Posterior vena cava (tissue), 2 donors: Measurements from ENCODE around the gene BRSK1. TPM values are rescaled to one million over a fixed set of nuclear protein-coding genes. Genes with fewer than 3 reads are reported as not detected.

ENCODE experiments used
- DNase-seq: peaks from one replicate; pipeline ENCODE4 v3.0.0-alpha.2; 2020; ENCODE audit warnings: low spot score
- intact Hi-C, 2 donors: fragments of 100-400 bp; cut with DNase I; formaldehyde crosslinking; loops; one replicate each; pipeline versions ENCODE4 v1.14.1 to v1.14.2; 2022 to 2023
- total RNA-seq, 2 donors: library from RNA; stranded (reverse); fragmentation: NEBNext Ultra II Directional; extraction: Animal tissue kit (Norgen Biotek cat#: 25700); gene quantifications; one replicate each; pipeline ENCODE4 v1.2.1, GENCODE V29; 2021
- donor health status: DM: yes; HTN: yes; CAD: no.
- donor health status: DM: yes; HTN: yes; CAD: no.

Gene BRSK1
- total RNA-seq, 2 donors from 2014 or later: 7.2 to 9.2 TPM

DNA sequence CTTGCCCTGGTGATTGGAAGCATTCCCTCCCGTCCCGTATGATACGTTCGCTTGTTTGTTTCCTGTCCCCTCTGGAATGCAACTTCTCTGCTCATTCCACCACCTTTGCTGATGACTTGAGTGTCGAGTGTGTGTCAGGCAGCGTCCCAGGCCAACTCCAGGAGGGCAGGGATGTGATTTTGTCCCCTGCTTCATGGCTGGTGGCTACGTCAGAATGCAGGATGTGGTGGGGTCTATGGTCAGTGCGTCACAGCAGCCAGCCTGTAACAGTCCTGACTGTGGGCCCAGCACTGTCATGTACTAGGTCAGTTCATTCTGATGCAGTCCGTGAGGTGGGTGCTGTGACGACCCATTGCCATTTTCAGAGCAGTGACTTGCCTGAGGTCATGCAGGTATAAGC lies 16.2 kb downstream of the BRSK1 start:
- no peak for DNase-seq
- intact Hi-C loops: loop anchor here in 1 of 2 donors (5.0 to 10.0 kb wide), 2 partner anchors 82 to 205 kb away; partner anchors contain the start of gene TMEM238

DNA sequence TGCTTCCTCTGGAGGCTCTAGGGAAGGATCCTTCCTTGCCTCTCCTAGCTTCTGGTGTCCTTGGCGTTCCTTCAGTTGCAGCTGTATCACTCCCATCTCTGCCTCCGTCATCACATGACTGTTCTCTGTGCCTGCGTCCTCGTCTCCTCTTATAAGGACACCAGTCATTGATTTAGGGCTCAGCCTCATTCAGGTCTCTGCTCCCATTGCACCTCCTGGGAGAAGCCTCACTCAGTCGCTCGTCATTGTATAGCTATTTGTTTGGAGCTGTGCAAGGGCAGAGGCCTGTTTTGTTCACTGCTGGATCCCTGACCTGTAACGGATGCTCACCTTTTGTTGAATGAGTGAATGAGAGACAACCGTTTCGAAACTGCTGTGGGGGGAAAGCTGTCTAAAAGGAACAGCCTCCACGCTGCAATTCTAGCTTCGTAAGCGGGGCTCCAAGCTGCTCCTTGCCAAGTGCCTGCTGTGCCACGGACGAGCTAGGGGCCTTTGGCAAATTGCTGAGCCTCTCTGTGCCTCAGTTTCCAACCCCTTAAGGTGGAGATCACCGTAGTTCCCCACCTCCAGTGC lies 17.2 kb downstream of the BRSK1 start:
- DNase-seq: no peak
- intact Hi-C loops: loop anchor here in 1 of 2 donors (5.0 kb wide), 1 partner anchor 81 kb away; the partner anchor contains the start of gene TMEM238

GRCh38 chr19:55301459-55302317 lies 17.9 kb downstream of the BRSK1 start:
- peak; percentile 96 for DNase-seq
- intact Hi-C loops: loop anchor here in 1 of 2 donors (5.0 kb wide), 1 partner anchor 81 kb away; the partner anchor contains the start of gene TMEM238

DNA sequence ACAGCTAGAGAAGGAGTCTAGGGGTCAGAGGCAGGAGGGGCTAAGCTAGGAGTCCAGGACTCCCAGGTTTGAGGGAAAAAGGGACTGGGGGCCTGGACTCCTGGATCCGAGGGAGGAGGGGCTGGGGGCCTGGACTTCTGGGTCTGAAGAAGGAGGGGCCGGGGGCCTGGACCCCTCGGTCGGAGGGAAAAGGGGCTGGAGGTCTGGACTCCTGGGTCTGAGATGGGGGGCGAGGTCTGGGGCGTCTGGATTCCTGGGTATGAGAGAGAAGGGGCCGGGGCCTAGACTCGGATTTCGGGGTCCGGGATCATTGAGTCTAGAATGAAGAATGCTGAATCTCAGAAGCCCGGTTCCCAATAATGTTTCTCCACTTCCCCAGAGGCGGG lies 18.5 kb downstream of the BRSK1 start:
- intact Hi-C loops: loop anchor here in 1 of 2 donors (5.0 kb wide), 1 partner anchor 80 kb away; the partner anchor contains the start of gene TMEM238
- DNase-seq: no peak

GRCh38 chr19:55303477-55303876 lies 19.7 kb downstream of the BRSK1 start:
- intact Hi-C loops: loop anchor here in 1 of 2 donors (5.0 kb wide), 1 partner anchor 79 kb away; the partner anchor contains the start of gene TMEM238
- no peak for DNase-seq

DNA sequence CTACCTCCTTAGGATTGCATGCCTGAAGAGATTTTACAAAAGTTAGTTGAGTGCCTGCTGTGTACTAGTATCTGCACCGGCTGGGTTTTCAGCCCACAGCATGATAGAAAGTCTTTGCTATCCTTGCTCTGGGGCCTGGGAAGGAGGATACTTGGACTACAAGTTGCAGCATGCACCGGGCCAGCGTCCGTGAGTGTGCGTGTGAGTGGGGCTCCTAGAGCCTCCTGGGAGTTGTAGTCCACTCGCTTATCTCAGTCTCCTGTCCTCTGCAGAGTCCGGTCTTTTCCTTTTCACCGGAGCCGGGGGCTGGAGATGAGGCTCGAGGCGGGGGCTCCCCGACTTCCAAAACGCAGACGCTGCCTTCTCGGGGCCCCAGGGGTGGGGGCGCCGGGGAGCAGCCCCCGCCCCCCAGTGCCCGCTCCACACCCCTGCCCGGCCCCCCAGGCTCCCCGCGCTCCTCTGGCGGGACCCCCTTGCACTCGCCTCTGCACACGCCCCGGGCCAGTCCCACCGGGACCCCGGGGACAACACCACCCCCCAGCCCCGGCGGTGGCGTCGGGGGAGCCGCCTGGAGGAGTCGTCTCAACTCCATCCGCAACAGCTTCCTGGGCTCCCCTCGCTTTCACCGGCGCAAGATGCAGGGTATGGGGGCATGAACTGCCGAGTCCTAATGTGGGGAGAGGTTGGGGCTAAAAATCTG lies 20.6 kb downstream of the BRSK1 start:
- DNase-seq: no peak
- intact Hi-C loops: loop anchor here in 1 of 2 donors (5.0 kb wide), 1 partner anchor 78 kb away; the partner anchor contains the start of gene TMEM238

DNA sequence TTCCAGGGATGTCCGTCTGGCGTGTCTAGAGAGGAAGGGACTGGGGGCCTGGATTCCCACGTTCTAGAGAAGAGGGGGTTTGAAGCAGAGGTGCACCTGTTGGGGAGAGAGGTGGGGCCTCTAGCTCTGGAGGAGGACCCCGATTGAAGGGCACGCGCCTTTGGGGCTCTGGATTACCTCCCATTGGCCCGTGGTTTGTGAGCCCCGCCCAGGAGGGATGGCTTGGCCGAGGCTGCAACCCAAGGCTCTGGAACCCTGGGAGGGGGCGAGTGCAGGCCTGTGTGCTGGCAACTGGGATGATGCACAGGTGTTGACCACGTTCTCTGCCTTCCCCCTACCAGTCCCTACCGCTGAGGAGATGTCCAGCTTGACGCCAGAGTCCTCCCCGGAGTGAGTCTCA lies 21.2 kb downstream of the BRSK1 start:
- intact Hi-C loops: loop anchor here in 1 of 2 donors (5.0 kb wide), 1 partner anchor 77 kb away; the partner anchor contains the start of gene TMEM238

GRCh38 chr19:55305491-55305890 lies 21.7 kb downstream of the BRSK1 start:
- DNase-seq: no peak
- intact Hi-C loops: no loop called here

More for the DNA sequence above, 21.2 kb downstream of the BRSK1 start:
- DNase-seq: no peak

GRCh38 chr19:55305983-55306562 lies 22.3 kb downstream of the BRSK1 start:
- intact Hi-C loops: no loop called here

DNA sequence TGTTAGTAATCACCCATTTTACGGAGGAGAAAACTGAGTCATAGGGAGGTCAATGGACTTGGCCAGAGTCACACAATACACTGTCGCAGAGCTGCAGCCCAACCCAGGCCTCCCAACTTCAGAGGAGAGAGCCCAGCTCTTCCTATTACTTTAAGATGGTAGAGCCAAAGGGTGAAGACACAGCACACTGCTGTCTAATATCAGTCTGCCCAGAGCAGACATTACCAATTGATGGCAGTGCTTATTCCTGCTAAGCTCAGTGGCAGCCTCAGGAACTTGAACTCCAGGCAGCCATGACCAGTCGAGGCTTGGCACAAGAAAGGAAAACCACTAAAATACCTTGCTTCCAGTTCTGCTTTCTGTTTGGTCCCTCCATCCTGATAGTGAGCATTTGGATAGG lies 22.9 kb downstream of the BRSK1 start:
- no peak for DNase-seq
- intact Hi-C loops: no loop called here

More at GRCh38 chr19:55305983-55306562, 22.3 kb downstream of the BRSK1 start:
- no peak for DNase-seq

GRCh38 chr19:55308281-55308680 lies 24.5 kb downstream of the BRSK1 start:
- no peak for DNase-seq
- intact Hi-C loops: no loop called here

GRCh38 chr19:55309448-55309847 lies 25.7 kb downstream of the BRSK1 start:
- no peak for DNase-seq
- intact Hi-C loops: no loop called here

GRCh38 chr19:55310498-55310897 lies 26.7 kb downstream of the BRSK1 start:
- DNase-seq: no peak
- intact Hi-C loops: no loop called here

DNA sequence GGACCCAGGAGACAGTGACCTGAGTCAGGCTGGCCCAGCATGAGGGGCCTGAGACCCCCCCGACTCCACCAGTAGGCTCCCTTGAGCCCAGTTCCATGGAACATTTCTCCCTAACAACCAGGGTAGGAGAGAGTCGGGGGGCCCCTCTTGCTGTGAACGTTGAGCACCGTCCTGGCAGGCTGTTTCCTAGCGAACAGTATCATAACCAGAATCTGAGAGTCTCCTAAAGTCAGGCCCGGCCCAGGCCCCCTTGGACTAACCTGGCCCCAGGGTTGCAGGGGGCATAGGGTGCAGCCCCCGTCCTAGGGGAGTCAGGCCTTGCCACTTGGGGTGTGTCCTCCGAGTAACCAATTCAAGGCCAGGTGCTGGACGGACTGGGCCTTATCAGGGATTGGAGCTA lies 27.6 kb downstream of the BRSK1 start:
- peak; percentile 79 for DNase-seq
- intact Hi-C loops: no loop called here

DNA sequence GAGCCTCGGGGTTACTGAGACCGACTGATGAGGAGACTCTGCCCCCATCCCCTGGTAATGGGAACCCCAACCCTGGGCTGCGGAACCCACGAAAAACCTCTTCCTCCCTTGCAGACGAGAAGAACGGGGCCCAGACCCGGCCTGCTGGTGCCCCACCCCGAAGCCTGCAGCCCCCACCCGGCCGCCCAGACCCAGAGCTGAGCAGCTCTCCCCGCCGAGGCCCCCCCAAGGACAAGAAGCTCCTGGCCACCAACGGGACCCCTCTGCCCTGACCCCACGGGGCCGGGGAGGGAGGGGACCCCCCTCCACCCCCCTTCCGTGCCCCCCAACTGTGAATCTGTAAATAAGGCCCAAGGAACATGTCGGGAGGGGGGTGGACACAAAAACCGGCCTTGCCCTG lies 28.0 kb downstream of the BRSK1 start:
- intact Hi-C loops: no loop called here
- DNase-seq: no peak

- DNase-seq: no peak
Measured at GRCh38 chr19:55312621-55313512, 29.1 kb downstream of the BRSK1 start.

DNA sequence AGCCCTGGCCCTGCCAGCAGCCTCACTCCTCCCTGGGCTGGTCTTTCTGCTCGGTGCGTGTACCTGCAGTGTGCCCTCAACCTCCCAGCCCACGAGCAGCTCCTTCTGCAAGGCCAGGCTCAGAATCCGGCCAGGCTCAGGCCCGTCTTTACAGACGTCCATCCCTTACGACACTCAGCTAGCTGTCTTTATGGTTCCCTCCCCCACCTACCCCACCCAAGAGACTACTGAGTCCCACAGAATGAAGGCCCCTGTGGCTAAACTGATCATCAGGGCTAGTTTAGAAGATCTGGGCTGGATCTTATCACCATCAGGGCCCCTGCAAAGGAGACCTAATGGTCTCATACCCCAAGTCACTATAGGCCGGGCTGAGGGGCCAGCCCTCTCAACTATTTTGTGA lies 30.6 kb downstream of the BRSK1 start:
- no peak for DNase-seq
- intact Hi-C loops: no loop called here

More at GRCh38 chr19:55312621-55313512, 29.1 kb downstream of the BRSK1 start:
- intact Hi-C loops: no loop called here

- intact Hi-C loops: no loop called here
- DNase-seq: no peak
Measured at GRCh38 chr19:55315956-55316525, 32.2 kb downstream of the BRSK1 start.
